NOMO-1 (cell line): ENCODE data around the gene MRFAP1.

Source experiments
- DNase-seq, 2 experiments: peaks; one replicate each; lab custom pipeline; 2025; ENCODE audit not compliant: unreplicated experiment in 2 of 2; lab: John Stamatoyannopoulos, UW

MRFAP1 gene

GRCh38 chr4:6640292-6641163, at the start of gene MRFAP1:
TSS of gene MRFAP1 (plus strand) at chr4:6640685. CDS start at chr4:6640863, 178 bp downstream.
- peak; percentile 94 to 98 for DNase-seq

- no peak for DNase-seq
Measured at GRCh38 chr4:6591313-6591712, 49.2 kb upstream of the MRFAP1 start.

DNA sequence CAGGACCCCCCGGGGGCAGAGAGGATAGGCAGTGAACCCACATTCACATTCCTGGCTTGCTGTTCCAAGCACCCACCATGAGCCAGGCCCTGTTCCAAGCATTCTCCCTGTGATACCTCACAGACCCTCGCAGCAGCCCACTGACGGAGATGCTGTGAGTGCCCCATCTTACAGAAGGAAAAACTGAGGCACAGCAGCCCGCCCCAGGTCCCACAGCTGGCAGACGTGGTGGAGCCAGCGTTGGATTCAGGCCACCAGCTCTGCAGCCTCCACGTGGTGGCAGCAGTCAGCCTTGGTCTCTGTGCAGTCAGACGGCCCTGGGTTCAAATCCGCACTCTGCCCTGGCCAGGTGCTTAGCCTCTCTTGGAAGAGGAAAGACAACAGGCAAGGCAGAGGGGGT, 48.7 kb upstream of the MRFAP1 start:
- no peak for DNase-seq

DNA sequence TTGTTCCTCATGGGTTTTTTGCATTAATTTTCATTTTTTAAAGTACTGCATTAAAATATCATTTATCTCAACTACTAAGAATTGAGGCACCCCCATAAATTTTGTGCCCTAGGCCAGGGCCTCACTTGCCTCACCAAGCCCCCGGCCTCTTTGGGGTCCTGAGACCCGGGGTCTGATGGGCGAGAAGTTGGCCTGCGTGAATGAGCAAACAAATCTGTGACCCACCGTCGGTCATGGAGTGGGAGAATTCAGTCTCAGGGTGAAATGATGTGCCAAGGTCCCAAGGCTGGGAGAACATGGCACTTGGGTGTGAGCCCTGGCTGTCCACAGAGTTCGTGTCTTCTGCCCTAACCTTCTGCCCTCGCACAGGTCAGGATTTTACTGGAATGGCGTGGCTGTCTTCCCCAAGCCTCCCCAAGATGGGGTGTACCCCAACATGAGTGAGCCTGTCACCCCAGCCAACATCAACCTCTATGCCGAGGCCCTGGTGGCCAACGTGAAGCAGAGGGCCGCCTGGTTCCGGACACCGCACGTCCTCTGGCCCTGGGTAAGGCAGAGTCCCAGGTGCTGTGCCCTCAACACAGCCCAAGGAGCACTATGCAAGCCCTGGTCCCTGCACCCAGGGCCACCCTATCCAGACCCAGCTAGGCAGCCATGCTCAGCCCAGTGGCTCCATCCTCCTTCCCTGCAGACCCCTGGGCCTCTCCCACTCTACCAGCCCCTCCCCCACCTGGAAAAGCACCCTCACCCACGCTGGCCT, 47.5 kb upstream of the MRFAP1 start:
- no peak for DNase-seq

DNA sequence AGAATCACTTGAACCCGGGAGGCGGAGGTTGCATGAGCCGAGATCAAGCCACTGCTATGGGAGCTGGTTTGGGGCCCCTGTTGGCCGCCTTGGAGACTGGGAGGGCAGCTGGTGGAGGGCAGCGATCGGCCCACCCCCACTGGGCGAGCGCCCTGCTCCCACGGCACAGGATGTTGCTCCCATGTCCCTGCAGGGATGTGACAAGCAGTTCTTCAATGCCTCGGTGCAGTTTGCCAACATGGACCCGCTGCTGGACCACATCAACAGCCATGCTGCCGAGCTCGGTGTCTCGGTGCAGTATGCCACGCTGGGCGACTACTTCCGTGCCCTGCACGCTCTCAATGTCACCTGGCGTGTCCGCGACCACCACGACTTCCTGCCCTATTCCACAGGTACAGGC, 46.1 kb upstream of the MRFAP1 start:
- no peak for DNase-seq

DNA sequence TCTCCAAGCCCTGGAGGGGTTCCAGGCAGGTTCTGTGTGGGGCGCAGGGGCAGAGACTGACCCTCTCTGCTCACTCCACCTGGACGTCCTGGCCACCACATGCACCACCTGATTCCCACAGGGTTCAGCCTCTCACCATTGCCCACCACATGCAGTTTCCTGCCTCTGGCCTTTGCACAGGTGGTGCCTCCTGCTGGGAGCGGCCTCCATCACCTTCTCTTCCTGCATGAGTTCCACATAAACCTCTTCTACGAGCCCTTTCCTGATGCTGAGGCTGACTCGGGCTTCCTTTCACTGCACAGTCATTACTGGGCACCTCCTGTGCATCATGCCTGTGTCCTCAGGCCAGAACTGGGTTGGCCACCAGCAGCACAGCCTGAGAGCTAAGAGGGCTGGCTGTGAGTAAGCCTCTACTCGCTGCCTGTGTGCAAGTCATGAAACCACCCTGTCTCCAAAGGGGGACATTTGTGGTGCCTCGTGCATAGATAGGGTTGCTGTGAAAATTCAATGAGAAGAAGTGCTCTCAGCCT, 45.6 kb upstream of the MRFAP1 start:
- DNase-seq, result no peak

GRCh38 chr4:6595897-6596537, 44.5 kb upstream of the MRFAP1 start:
- DNase-seq, result no peak

DNA sequence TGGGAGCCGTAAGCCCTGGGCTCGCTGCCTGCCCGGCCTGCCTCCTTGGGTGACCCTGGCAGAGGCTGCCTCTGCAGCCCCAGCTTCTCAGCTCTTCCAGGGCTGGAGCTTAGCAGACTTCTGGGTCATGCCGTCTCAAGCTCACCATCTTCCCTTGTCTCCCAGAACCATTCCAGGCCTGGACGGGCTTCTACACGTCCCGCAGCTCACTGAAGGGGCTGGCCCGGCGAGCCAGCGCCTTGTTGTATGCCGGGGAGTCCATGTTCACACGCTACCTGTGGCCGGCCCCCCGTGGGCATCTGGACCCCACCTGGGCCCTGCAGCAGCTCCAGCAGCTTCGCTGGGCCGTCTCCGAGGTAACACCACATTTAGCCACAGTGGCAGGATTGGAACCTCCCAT, 43.5 kb upstream of the MRFAP1 start:
- no peak for DNase-seq

GRCh38 chr4:6598127-6598526, 42.4 kb upstream of the MRFAP1 start:
- no peak for DNase-seq

DNA sequence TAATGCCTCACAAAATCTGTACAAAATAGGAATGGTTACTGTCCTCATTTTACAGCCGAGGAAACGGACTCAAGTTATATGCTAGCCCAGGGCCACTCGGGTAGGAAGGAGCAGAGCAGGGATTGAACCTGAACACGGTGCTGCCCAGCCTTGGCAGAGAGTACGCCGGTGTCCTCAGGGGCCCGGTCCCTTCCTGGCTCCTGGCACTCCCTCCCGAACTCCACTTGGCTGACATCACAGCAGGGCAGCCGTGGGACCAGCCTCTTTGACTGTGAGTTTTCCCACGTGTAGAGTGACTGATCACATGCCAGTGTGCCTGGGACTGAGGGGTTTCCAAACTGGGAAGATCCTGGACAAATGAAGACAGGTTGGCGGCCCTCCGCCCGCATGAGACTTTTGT, 41.8 kb upstream of the MRFAP1 start:
- no peak for DNase-seq

GRCh38 chr4:6601661-6602250, 38.7 kb upstream of the MRFAP1 start:
- DNase-seq, result no peak

- DNase-seq, result no peak
Measured at GRCh38 chr4:6602289-6602688, 38.2 kb upstream of the MRFAP1 start.

DNA sequence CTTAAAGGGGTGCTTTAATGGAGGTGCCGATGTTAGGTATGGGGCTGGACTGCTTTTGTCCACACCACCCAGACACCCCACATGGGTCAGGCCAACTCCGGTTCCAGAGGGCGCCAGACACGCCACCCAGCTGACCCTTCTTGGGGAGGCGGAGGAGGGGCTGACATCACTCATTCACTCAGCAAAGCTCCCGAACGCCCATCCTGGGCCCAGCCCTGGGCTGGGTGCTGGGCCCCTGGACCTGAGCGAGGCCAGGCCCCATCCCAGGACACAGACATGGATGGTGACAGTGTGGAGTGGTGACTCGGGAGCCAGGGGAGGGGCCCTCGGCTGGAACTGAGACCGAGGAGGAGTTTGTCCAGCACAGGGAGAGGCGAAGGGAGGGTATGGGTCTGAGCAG, 37.4 kb upstream of the MRFAP1 start:
- DNase-seq, result no peak

- no peak for DNase-seq
Measured at GRCh38 chr4:6605114-6605513, 35.4 kb upstream of the MRFAP1 start.

DNA sequence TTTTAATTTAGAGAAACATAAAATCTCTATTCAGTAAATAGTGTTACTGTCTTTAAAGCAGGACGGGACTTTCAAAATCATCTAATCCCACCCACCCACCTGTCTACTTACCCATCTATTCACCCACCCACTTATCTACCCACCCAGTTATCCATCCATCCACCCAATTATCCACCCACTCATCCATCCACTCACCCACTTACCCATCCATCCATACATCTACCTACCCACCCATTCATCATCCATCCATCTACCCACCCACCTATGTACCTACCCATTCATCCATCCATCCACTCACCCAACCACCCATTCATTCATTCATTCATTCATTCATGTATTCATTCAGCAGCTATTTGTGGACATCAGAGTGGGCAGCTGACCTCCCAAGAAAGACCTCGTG, 34.9 kb upstream of the MRFAP1 start:
- no peak for DNase-seq

GRCh38 chr4:6606465-6607235, 33.8 kb upstream of the MRFAP1 start:
- DNase-seq, result no peak

GRCh38 chr4:6607368-6608055, 33.0 kb upstream of the MRFAP1 start:
- DNase-seq, result no peak

GRCh38 chr4:6608758-6609414, 31.6 kb upstream of the MRFAP1 start:
- no peak for DNase-seq
